H1 (cell line): ENCODE measurements around the gene HS6ST3.

Source experiments
- BACH1 ChIP-seq: IDR thresholded peaks from 2 replicates; pipeline ENCODE4 v1.6.1; 2012; ENCODE audit warnings: low read length, improper control_type of control experiment
- CTBP2 ChIP-seq: IDR thresholded peaks from 2 replicates; pipeline ENCODE4 v1.7.0; 2011; ENCODE audit warnings: borderline replicate concordance, mild to moderate bottlenecking, moderate library complexity, mixed read lengths, low read length; ENCODE audit not compliant: insufficient read depth, insufficient read length
- EP300 ChIP-seq, 2 experiments: IDR thresholded peaks; 1 replicate in 1 of 2; 2 replicates in 1 of 2; pipeline ENCODE4 v1.6.1; 2011 to 2012; ENCODE audit warnings: low read depth in 2 of 2, low read length in 2 of 2, mild to moderate bottlenecking in 2 of 2, borderline replicate concordance in 1 of 2, inconsistent platforms in 1 of 2, moderate library complexity in 1 of 2
- EZH2 ChIP-seq: fragments of 200-600 bp; sonication (generic); IDR thresholded peaks from 2 replicates; pipeline ENCODE4 v1.7.1; 2012; ENCODE audit warnings: low read depth, mild to moderate bottlenecking, moderate library complexity, low read length, inconsistent platforms; ENCODE audit not compliant: severe bottlenecking
- HDAC2 ChIP-seq, 2 experiments: fragments of 300-600 bp in 1 of 2; sonication (generic) in 1 of 2; IDR thresholded peaks; 2 replicates each; pipeline ENCODE4 v1.6.1; 2011 to 2012; ENCODE audit warnings: low read depth in 2 of 2, low read length in 2 of 2, mild to moderate bottlenecking in 2 of 2, moderate library complexity in 2 of 2, borderline replicate concordance in 1 of 2, inconsistent platforms in 1 of 2
- HDAC6 ChIP-seq: IDR thresholded peaks from one replicate; pipeline ENCODE4 v1.7.1; 2012; ENCODE audit warnings: low read depth, mild to moderate bottlenecking, inconsistent platforms, low read length, moderate library complexity
- JUN ChIP-seq: IDR thresholded peaks from 2 replicates; pipeline ENCODE4 v1.6.1; 2011; ENCODE audit warnings: low read depth, mild to moderate bottlenecking, improper control_type of control experiment, low read length
- POLR2A ChIP-seq, 2 experiments: IDR thresholded peaks; 1 replicate in 1 of 2; 2 replicates in 1 of 2; pipeline ENCODE4 v1.6.1; 2011; ENCODE audit warnings: low read depth in 2 of 2, low read length in 2 of 2, mild to moderate bottlenecking in 2 of 2; ENCODE audit errors: control extremely low read depth in 1 of 2
- SP1 ChIP-seq: IDR thresholded peaks from 2 replicates; pipeline ENCODE4 v1.6.1; 2011; ENCODE audit warnings: low read depth, low read length
- SUZ12 ChIP-seq: fragments of 200-600 bp; sonication (generic); IDR thresholded peaks from 2 replicates; pipeline ENCODE4 v1.6.1; 2012; ENCODE audit warnings: mild to moderate bottlenecking, inconsistent platforms, low read length, moderate library complexity, mixed read lengths
- TAF1 ChIP-seq: IDR thresholded peaks from 2 replicates; pipeline ENCODE4 v1.6.1; 2011; ENCODE audit warnings: mild to moderate bottlenecking, low read depth, low read length
- YY1 ChIP-seq: IDR thresholded peaks from 2 replicates; pipeline ENCODE4 v1.6.1; 2011; ENCODE audit warnings: low read depth, mild to moderate bottlenecking, low read length
- TF ChIP-seq, protein P1 (sequence below), 3 experiments: IDR thresholded peaks; 1 replicate in 2 of 3; 2 replicates in 1 of 3; pipeline versions ENCODE4 v1.5.1 to v1.6.1; 2011; ENCODE audit warnings: low read length in 3 of 3, mild to moderate bottlenecking in 3 of 3, inconsistent platforms in 2 of 3, low read depth in 1 of 3, moderate library complexity in 1 of 3; ENCODE audit not compliant: insufficient read depth in 1 of 3; ENCODE audit errors: control extremely low read depth in 1 of 3

DNA sequence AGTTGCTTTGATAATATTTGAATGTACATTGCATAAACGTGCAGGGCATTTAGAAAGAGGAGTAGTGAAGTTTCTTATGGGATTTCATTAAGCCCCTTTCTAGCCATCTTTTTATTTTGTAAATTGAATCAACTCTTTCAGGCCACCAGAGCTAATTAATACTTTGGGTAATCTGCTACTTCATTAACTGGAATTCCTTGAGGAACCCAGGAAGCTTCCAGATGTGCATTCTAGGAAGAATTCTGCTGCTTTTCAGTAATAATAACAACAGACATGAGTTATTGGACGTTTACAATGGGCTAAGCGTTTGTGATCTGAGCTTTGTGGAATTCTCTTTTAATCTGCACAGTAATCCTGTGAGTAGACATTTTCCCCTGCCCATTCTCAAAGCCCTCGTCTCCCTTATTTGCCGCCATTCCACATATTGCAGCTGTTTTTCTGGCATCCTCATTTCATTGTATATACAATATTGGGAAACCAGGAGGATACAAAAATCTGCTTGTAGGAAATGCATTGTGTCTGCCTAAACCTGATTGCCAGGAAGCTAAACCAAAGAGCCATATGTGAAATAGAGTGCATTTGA is 103.9 kb downstream of the HS6ST3 start:
- TF ChIP-seq HDAC6 (no peak), TAF1 (no peak), POLR2A (IDR thresholded peaks at IDR 0.05; ENCODE audit: control extremely low read depth in 1 of 2, low read depth in 2 of 2, low read length in 2 of 2) (no peak), SP1 (no peak), JUN (no peak), EP300 (IDR thresholded peaks at IDR 0.05; ENCODE audit: borderline replicate concordance in 1 of 2, low read depth in 2 of 2, low read length in 2 of 2) (no peak), HDAC2 (IDR thresholded peaks at IDR 0.05; ENCODE audit: borderline replicate concordance in 1 of 2, low read depth in 2 of 2, low read length in 2 of 2) (no peak), BACH1 (no peak), SUZ12 (no peak), EZH2 (no peak), CTBP2 (no peak), YY1 (no peak)
- TF ChIP-seq, protein P1, sequence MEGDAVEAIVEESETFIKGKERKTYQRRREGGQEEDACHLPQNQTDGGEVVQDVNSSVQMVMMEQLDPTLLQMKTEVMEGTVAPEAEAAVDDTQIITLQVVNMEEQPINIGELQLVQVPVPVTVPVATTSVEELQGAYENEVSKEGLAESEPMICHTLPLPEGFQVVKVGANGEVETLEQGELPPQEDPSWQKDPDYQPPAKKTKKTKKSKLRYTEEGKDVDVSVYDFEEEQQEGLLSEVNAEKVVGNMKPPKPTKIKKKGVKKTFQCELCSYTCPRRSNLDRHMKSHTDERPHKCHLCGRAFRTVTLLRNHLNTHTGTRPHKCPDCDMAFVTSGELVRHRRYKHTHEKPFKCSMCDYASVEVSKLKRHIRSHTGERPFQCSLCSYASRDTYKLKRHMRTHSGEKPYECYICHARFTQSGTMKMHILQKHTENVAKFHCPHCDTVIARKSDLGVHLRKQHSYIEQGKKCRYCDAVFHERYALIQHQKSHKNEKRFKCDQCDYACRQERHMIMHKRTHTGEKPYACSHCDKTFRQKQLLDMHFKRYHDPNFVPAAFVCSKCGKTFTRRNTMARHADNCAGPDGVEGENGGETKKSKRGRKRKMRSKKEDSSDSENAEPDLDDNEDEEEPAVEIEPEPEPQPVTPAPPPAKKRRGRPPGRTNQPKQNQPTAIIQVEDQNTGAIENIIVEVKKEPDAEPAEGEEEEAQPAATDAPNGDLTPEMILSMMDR (IDR thresholded peaks at IDR 0.05; ENCODE audit: control extremely low read depth in 1 of 3, insufficient read depth in 1 of 3, low read depth in 1 of 3, low read length in 3 of 3) = no peak
